NCI-H748 (cell line): ENCODE data around the gene DAPL1.

Experiments used
- DNase-seq: peaks from one replicate; lab custom pipeline; 2025; ENCODE audit not compliant: unreplicated experiment; lab: John Stamatoyannopoulos, UW

Gene DAPL1, protein sequence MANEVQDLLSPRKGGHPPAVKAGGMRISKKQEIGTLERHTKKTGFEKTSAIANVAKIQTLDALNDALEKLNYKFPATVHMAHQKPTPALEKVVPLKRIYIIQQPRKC

DNA sequence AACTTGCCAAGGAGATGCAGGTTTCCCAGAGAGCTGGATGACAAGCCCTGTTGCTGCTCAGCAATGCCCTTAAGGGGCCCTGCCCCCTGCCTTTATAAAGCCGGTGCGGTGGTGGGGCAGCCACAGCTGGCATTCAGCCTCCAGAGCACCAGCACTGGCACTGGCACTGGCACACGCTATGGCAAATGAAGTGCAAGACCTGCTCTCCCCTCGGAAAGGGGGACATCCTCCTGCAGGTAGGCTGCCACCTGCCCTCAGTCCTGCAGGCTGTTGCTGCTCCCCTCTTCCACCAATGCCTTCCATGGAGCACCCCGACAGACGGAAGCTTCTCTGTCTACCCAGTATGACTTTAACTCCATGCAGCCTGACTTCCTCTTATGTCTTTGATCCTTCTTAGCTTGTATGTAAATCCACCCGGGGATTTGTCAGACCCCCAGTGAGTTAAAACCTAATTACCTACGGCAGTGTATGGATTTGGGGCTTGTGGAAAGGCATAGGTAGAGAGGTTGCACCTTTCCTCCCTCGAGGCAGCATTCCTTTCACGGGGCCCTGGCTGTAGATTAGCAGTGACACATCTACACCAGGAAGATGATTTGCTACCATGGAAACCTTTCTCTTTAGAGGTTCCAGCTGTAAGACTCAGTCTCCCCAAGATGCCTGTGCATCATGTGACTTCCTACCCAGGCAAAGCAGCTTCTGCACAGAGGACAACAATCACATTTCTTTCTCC lies at the start of gene DAPL1:
Gene DAPL1 (plus strand): TSS at position 123 of the 730 bp plus-strand sequence. CDS start 56 bp downstream, at position 179.
- DNase-seq: peak; percentile 52

DNA sequence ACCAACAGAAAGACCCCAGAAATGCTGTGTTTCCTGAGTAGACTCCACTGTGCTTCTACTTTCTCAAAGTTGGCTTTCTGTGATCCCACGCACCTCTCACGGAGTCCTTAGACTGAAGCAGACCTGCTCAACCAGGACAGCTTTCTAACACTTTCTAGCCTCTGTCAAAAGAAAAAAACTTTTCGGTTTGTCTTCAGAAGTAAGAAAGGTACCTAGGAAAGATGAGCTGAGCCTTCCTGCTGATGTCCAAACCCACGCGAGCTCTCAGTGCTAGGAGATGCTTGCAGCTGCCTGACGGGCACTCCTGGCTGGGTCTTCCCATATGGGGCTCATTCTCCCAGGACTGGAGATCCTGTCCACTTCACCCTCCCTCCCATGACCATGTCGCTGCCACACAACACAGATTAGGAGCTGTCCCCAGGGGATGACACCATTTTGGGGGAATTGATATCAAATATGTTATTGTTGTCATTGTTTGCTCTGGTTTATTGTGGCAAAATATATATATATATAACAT lies 49.2 kb upstream of the DAPL1 start:
- DNase-seq: no peak

- DNase-seq: no peak
Observed at GRCh38 chr2:158746488-158746887, 48.6 kb upstream of the DAPL1 start.

- DNase-seq: peak; percentile 38
Observed at GRCh38 chr2:158747281-158747680, 47.8 kb upstream of the DAPL1 start.

GRCh38 chr2:158748926-158749590 lies 46.1 kb upstream of the DAPL1 start:
- no peak for DNase-seq

- DNase-seq: no peak
Observed at GRCh38 chr2:158750458-158751125, 44.5 kb upstream of the DAPL1 start.

GRCh38 chr2:158753641-158754611 lies 41.2 kb upstream of the DAPL1 start:
- peak; percentile 59 for DNase-seq

GRCh38 chr2:158755310-158756087 lies 39.6 kb upstream of the DAPL1 start:
- DNase-seq: no peak

GRCh38 chr2:158756331-158756730 lies 38.8 kb upstream of the DAPL1 start:
- no peak for DNase-seq

DNA sequence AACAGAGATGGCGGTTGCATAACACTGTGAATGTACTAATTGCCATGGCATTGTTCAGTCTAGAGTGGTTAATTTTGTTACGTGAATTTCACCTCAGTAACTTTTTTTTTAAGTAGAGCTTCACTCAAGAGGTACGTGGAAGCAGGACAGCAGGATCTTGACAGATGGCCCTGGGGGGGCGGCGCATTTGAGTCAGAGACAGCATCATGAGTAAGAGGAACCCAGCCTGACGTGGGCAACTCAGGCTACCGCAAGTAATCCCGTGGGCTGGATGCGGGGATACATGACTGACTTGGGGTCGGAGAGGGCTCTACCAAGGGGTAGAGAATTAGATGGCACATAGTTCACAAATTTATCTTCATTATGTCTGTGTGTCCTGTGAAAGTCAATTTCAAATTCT lies 38.1 kb upstream of the DAPL1 start:
- DNase-seq: no peak

DNA sequence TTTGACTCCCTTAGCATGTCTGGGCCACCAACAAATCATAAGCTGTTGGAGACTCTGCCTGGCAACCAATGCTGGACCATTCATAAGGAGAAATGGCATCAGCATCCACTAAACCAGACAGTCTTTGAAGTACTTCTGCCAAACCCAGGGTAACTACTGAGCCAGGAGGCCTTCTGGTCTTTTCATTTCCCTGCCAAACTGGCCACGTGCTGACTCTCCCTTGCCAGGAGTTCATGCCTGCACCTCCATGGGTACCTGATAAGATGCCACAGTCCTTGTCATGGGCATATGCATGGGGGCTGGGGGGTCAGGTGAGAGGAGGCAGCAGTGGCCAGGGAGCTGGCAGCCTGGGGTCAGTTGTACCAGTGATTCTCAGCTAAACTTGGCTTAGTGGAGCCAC lies 34.2 kb upstream of the DAPL1 start:
- no peak for DNase-seq

DNA sequence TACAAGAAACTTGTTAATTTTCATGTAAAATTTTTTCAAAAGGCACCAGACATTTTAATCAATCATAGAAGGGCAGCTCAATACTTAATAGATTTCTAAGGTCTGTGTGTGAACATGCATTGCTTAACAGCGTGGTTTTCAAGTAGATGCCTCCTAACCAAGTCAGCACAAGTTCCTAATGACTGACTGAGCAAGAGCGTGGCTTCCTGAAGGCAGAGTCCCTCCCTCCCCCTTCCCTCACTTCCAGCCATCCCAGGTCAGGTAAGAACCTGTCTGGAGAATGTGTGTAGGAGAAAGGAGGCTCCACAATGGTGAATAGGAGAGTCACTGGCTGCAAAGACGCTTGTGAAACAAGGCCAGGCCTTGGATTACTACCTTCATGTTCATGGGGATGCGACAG lies 33.5 kb upstream of the DAPL1 start:
- DNase-seq: no peak

DNA sequence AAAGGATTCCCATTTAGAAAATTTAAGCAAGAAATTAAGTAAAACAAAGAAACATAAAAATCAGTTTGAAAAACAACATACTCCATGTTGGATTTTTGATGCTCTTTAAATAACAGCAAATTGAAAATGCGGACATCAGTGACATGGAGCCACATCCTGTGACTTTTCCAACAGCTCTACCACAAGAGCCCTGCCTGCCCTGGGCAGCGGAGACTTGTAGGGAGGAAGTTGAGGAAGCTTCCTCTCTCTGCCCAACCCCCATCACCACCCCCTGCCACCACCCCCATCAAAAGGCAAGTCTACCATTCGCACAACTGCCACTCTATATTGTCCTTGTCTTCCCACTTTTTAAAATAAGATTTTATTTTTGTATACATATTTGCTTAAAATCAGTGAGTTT lies 32.8 kb upstream of the DAPL1 start:
- no peak for DNase-seq

GRCh38 chr2:158766524-158766923 lies 28.6 kb upstream of the DAPL1 start:
- DNase-seq: no peak

- DNase-seq: no peak
Observed at GRCh38 chr2:158772306-158773078, 22.6 kb upstream of the DAPL1 start.

GRCh38 chr2:158773121-158773520 lies 22.0 kb upstream of the DAPL1 start:
- DNase-seq: no peak

- peak; percentile 29 for DNase-seq
Observed at GRCh38 chr2:158774681-158775080, 20.4 kb upstream of the DAPL1 start.

DNA sequence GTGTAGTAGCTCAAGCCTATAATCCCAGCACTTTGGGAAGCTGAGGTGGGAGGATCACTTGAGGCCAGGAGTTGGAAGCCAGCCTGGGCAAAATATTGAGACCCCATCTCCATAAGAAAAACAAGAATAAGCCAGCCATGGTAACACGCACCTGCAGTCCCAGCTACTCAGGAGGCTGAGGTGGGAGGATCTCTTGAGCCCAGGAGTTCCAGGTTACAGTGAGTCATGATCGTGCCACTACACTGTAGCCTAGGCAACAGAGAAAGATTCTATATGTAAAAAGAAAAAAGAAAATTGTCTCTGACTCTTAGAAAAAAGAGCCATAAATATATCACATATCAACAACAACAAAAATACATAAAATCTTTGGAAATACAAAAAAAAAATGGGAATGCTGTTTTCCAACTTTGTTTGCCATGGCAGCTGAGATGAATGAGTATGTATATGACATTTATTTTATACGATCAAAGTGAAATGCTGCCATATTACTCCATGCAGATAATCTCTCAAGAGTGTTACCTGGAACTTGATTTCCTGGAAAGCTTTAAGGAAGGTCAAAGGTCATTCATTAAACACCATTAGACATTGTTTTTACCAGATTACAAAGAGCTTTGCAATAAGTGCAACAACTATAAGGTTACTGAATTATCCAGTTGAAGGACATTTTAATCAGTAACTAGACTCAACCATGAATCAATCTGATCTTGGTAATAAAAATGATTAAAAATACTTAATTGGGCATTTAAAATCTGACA lies 19.7 kb upstream of the DAPL1 start:
- DNase-seq: no peak
